Activated naive CD4-positive, alpha-beta T cell treated with anti-CD3 and anti-CD28 coated beads, Interleukin-2, amount 10 ng/mL, durations not matched to agents 7 days and 5 days (primary cell): ENCODE measurements around the gene DAAM1.

Source experiments
- CTCF ChIA-PET: fragments of 350-600 bp; sonication (Branson Sonifier 250); formaldehyde crosslinking; loops from one replicate; lab custom pipeline; 2021; ENCODE audit warnings: antibody characterized with exemption; lab: Charles Lee
- DNase-seq: peaks from one replicate; pipeline ENCODE4 v3.0.0-alpha.2; 2020
- H3K27ac Mint-ChIP-seq: one replicate; pipeline ENCODE4 v1.8.0; 2021; ENCODE audit warnings: mild to moderate bottlenecking, moderate library complexity, mixed read lengths
- H3K27me3 Mint-ChIP-seq: one replicate; pipeline ENCODE4 v1.8.0; 2021; ENCODE audit warnings: mild to moderate bottlenecking, mixed read lengths
- H3K36me3 Mint-ChIP-seq: one replicate; pipeline ENCODE4 v1.8.0; 2021; ENCODE audit warnings: mixed read lengths
- H3K4me1 Mint-ChIP-seq: one replicate; pipeline ENCODE4 v1.8.0; 2021; ENCODE audit warnings: mixed read lengths
- H3K4me3 Mint-ChIP-seq: one replicate; pipeline ENCODE4 v1.8.0; 2021; ENCODE audit warnings: mild to moderate bottlenecking, moderate library complexity, mixed read lengths
- H3K9me3 Mint-ChIP-seq: one replicate; pipeline ENCODE4 v1.8.0; 2021; ENCODE audit warnings: mixed read lengths

The DAAM1 gene

DNA sequence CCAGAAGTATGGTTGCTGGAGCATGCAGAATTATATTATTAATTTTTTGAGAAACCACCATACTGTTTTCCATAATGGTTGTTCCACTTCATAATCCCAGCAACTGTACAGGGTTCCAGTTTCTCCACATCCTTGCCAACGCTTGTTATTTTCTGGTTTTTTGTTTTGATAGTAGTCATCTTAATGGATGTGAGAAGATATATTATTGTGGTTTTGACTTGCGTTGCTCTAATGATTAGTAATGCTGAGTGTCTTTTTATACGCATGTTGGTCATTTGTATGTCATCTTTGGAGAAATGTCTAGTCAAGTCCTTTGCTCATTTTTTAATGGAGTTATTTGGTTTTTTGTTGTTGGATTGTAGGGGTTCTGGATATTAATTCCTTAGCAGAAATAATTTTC, 58.1 kb downstream of the DAAM1 start:
- Mint-ChIP-seq H3K27me3 (no peaks in the 10 kb centered on the region), H3K27ac (no peak overlapping the region), H3K36me3 (no peaks in the 10 kb centered on the region), H3K4me1 (peaks cover 8% of the 10 kb centered on the region), H3K4me3 (no peak overlapping the region), H3K9me3 (no peaks in the 10 kb centered on the region)
- no peak for DNase-seq
- CTCF ChIA-PET, result no interaction called here

DNA sequence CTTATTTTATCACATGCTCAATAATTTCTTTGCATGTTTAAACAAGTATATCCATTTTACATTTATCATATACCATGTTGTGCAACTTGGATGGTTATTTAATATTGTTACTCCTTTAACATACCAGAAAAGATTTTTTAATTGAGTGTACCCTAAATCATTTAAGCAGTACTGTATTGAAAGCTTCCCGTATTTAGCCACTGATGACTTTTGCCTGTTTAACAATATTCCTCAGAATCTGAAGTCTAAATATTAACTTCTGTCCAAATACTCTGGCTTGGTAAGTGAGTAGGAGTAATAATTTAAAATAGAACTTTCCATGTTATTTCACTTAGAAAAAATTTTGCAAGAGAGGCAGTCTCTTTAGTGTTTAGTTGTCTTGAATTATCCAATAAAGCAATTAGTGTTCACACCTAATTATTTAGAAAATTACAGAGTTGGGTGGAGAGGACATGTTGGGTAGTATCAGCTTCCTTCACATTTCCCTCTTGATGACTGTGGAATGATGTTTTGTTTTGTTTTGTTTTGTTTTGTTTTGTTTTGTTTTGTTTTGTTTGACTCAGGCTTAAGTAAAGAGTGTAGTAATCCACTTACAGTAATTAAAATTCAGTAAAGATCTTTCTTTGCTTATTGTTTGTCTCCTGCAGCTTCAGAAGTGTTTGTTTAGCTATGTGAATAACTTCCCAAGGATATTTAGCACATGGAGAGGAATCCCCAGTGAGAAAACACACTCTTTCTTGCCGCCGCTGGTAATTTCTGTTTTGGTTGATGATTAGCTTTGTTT, 59.5 kb downstream of the DAAM1 start:
- Mint-ChIP-seq H3K27ac (no peak overlapping the region), H3K4me1 (peaks cover 8% of the 10 kb centered on the region), H3K9me3 (no peaks in the 10 kb centered on the region), H3K4me3 (no peak overlapping the region), H3K36me3 (no peaks in the 10 kb centered on the region), H3K27me3 (no peaks in the 10 kb centered on the region)
- no peak for DNase-seq
- CTCF ChIA-PET, result no interaction called here

DNA sequence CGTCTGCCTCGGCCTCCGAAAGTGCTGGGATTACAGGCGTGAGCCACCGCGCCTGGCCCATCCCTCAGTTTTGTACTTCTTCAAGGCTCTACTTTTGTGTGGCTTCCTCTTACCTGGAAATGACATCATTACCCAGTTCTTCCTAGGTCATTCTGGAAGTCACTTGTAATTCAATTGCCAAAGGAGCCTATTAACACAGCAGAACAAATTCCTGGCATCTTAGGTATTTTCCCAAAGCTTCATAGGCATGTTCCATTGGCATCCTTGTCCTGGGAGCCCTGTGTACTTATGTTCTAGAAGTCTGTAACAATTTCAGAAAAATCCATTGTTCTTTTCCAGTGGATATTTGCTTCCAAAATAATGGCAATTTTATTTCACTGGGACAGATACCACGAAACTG, 60.6 kb downstream of the DAAM1 start:
- no peak overlapping the region for H3K4me3 Mint-ChIP-seq
- CTCF ChIA-PET, result no interaction called here
- H3K9me3 Mint-ChIP-seq, result no peaks in the 10 kb centered on the region
- H3K27ac Mint-ChIP-seq, result no peak overlapping the region
- H3K4me1 Mint-ChIP-seq, result peaks cover 8% of the 10 kb centered on the region
- H3K27me3 Mint-ChIP-seq, result no peaks in the 10 kb centered on the region
- DNase-seq, result no peak
- no peaks in the 10 kb centered on the region for H3K36me3 Mint-ChIP-seq

DNA sequence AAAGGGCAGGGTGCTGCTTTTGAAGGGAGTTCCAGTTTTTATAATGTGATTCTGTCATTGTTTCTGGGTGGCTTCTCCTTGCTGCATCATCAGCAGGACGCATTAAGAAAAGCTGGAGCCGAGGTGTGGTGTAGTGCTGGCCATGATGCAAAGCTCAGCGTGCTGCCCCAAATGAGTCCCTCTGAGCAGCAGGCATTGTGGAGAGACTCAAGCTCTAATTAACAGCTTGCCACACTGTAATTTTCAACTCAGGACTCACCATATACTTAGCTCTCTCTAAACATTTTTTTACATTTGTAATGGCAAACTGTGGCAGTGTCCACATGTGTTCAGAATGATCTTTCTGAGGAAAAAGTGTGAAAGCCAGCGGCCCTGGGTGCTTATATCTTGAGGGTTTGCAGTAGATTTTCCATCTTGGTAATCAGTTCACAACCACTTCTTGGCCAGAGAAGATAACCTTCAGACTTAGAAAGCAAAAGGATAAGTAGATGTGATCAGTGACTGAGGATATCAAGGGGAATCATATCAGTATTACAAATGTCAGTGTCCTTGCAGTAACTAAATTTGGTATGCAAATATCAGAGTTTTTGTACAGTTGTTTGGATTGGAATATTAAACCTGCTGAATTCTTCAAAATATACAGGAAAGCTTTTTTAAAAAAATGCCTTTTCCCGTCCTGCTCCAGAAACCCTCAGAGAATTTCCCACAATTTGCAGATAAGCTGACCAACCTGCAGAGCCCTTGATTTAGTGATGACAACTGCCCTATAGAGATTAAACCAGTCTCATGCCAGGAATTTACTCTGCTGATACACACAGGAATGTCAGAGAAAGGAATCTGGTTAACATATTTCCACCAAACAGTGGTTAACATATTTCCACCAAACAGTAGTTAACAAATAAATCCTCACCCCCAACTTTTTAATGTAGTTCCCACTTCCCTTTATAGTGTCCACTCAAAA, 63.6 kb downstream of the DAAM1 start:
- no peak overlapping the region for H3K27ac Mint-ChIP-seq
- no peaks in the 10 kb centered on the region for H3K9me3 Mint-ChIP-seq
- no peaks in the 10 kb centered on the region for H3K27me3 Mint-ChIP-seq
- no peak overlapping the region for H3K4me3 Mint-ChIP-seq
- no peaks in the 10 kb centered on the region for H3K4me1 Mint-ChIP-seq
- CTCF ChIA-PET, result no interaction called here
- no peaks in the 10 kb centered on the region for H3K36me3 Mint-ChIP-seq
- DNase-seq, result no peak

DNA sequence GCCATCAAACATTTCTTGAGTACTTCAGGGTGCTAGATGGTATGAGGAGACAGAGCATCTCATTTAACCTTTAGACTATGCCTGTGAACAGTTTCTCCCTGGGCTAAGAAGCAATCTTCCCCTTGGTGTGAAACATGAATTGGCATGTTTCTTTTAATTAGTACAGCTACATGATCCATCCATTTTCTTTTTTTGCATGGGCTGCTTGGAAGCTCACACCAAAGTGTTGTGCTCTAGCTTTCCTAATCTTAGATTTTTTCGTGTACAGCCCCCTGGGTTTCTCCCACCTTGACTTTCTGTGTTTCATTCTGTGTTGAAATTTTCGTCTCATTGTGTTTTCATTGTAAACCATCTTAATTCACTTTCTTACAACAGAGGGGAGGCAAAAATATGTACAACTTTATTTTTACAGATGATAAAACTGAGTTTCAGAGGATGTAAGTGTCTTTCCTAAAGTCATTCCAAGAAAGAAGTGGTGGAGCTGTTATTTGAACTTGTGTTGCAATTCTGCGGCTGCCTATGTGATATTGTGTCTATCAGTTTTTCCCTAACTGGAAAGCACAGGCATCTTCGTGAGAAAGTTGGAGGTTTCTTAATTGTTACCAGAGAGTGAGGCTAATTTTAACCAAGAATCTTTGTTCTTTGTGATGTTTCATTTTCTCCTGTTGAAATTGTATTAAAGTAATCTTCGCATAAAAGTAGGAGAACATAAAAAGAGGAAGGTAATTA, 64.5 kb downstream of the DAAM1 start:
- CTCF ChIA-PET, result no interaction called here
- H3K27me3 Mint-ChIP-seq, result no peaks in the 10 kb centered on the region
- no peak overlapping the region for H3K27ac Mint-ChIP-seq
- H3K4me1 Mint-ChIP-seq, result no peaks in the 10 kb centered on the region
- no peak for DNase-seq
- no peak overlapping the region for H3K4me3 Mint-ChIP-seq
- H3K36me3 Mint-ChIP-seq, result no peaks in the 10 kb centered on the region
- H3K9me3 Mint-ChIP-seq, result no peaks in the 10 kb centered on the region

DNA sequence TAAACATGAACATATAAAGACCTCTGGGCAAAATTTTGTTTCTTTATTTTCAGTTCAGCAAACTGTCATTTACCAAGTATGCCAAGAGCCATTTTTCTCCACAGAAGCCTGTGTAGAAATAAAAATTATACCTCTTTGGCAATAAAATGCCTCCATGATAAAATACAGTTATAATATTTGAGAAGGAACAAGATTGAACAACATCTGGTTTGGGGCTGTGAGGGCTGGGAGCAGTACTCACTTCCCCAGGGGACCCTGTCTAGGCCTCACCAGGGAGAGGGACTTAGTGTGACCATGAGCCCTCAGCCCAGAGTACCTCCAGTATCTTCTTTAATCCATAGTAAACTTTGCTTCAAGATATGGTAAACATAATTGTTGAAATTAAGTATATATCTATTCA, 65.1 kb downstream of the DAAM1 start:
- Mint-ChIP-seq H3K4me1 (no peaks in the 10 kb centered on the region), H3K27me3 (no peaks in the 10 kb centered on the region), H3K27ac (no peak overlapping the region), H3K9me3 (no peaks in the 10 kb centered on the region), H3K4me3 (no peak overlapping the region), H3K36me3 (no peaks in the 10 kb centered on the region)
- CTCF ChIA-PET, result no interaction called here
- DNase-seq, result no peak

DNA sequence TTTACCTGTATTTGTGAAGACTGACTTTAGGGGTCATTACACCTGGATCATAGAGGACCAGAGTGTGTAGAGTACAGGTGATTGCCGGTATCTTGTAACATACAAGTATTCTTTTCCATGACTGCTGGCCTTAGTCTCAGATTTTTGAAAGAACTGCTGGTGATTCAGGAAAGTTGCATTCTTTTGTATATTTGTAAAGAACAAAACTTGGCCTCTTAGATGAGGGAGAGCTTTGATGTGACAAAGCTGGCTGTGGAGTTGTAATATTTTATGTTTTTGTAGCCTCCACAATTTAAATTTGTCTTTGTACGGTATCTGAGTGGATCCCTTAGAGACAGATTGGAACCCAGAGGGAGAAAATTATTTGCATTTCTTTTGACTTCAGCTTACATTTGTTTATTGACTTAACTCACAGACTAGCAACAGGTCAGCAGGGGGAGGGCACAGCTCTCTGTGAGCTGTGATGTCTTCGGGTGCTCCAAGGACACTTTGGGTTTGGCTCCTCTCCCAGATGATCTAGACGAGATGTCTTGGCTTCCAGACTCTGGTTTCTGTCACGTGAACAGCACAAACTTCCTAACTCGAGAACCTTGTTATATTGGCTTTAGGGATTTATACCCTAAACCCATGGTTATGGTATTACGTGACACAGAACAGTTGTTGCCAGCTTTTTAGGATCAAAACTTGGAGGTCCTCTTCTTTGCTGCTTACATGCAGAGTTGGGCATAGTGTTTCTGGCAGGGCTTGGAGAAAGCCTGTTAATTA, 65.9 kb downstream of the DAAM1 start:
- Mint-ChIP-seq H3K27ac (no peak overlapping the region), H3K4me1 (no peaks in the 10 kb centered on the region), H3K4me3 (no peak overlapping the region), H3K9me3 (no peaks in the 10 kb centered on the region), H3K36me3 (no peaks in the 10 kb centered on the region), H3K27me3 (no peaks in the 10 kb centered on the region)
- no peak for DNase-seq
- CTCF ChIA-PET, result no interaction called here

DNA sequence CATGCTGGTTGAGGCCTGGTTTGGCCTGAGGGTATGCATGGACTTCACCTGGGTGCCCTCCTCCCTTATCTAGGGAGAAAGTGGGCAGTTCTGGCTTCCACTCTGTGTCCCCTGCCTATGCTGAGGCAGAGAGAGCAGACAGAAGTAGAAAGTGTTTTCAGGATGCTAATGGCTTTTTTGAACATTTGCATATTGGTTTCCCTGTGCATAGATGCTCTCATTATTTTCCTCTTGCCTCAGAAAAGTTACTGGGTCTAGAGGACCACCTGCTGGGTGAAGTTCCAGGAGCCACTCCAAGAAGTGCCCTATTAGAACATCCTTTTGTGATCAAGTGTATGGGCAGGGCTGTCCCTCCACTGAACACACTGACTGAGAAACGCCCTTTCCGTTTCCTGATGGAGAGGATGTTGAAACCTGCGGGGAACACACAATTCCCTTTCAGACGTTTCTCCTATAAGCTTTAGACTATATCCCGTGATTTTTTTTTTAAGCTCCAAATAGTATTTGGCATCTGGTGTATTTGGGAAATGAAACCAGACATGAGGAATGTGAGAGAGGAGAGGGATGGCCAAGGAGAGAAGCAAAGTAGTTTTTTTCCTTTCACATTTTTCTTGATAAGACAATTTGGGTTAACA, 66.6 kb downstream of the DAAM1 start:
- H3K27me3 Mint-ChIP-seq, result no peaks in the 10 kb centered on the region
- no peaks in the 10 kb centered on the region for H3K4me1 Mint-ChIP-seq
- CTCF ChIA-PET, result no interaction called here
- H3K27ac Mint-ChIP-seq, result no peak overlapping the region
- no peak for DNase-seq
- H3K9me3 Mint-ChIP-seq, result no peaks in the 10 kb centered on the region
- no peak overlapping the region for H3K4me3 Mint-ChIP-seq
- H3K36me3 Mint-ChIP-seq, result no peaks in the 10 kb centered on the region

DNA sequence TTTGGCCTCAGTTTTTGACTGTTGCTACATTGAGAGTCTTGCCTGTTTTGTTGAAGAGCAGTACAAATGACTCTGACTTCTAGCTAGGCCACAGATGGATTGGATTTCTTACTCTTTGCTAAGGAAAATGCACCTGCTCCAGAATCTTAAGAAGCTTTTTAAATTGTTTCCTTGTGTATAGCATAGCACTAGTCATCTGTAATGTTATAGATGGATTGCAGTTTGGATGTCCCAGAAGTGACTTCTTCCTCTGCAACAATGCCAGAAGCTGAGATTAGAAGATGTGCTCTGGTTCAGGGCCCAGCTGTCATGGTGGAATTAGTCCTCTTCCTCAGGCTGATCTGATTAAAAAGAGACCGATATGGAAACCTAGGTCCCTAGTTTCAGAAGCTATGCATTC, 67.9 kb downstream of the DAAM1 start:
- H3K27ac Mint-ChIP-seq, result no peak overlapping the region
- no peaks in the 10 kb centered on the region for H3K36me3 Mint-ChIP-seq
- CTCF ChIA-PET, result no interaction called here
- H3K4me3 Mint-ChIP-seq, result no peak overlapping the region
- DNase-seq, result no peak
- H3K9me3 Mint-ChIP-seq, result no peaks in the 10 kb centered on the region
- H3K27me3 Mint-ChIP-seq, result no peaks in the 10 kb centered on the region
- H3K4me1 Mint-ChIP-seq, result no peaks in the 10 kb centered on the region

DNA sequence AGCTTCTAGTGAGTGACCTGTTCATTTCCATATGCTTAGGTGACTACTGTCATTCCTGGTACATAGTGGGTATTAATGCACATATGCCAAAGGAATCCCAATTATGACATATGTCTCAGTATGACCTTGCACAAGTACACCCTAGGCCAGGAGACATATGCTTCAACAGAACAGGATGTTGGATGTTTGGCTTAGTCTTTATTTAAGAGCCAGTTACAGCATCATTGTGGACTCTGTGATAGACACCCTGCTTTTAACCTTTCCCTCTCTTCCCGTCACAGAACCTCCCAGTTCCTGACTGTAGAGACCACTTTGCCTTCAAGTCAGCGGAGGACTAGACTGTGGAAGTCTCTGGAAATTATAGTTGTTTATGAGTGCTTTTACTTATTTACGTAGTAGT, 72.9 kb downstream of the DAAM1 start:
- CTCF ChIA-PET, result no interaction called here
- H3K27ac Mint-ChIP-seq, result no peak overlapping the region
- no peak overlapping the region for H3K4me3 Mint-ChIP-seq
- no peaks in the 10 kb centered on the region for H3K27me3 Mint-ChIP-seq
- peaks cover 14% of the 10 kb centered on the region for H3K4me1 Mint-ChIP-seq
- DNase-seq, result no peak
- peaks cover 14% of the 10 kb centered on the region for H3K36me3 Mint-ChIP-seq
- H3K9me3 Mint-ChIP-seq, result no peaks in the 10 kb centered on the region

DNA sequence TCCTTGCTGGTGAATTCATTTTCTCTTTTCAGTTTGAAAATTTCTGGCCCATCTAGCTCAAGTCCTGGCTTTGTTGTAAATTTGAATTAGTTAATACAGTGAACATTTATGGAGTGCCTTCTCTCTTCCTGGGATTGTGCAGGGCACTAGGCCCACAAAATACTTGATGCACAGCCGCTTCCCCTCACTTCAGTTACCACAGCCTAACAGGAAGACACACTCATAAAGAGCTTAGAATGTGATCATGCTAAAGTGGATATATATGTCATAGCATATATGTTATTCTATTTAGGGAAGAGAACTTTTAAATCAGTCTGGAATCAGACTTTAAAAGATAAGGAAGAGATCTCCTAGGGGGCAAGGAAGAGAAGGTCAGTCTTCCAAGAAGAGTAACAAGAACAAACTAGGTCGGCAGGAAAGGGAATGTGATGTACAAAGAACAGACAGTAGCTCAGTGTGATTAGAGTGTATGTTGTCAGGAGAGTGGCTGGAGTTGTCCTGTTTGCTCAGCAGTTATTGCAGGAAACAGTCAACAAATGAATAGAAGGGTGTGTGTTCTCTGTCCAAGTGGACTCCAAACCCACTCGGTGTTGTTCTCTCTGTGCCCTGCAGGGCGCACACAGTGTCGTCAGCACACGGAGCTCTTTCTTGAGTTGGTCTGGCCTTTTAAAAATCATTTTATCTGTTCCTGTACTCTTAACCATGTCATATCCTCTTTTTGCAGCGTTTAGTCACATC, 74.4 kb downstream of the DAAM1 start:
- CTCF ChIA-PET, result no interaction called here
- peak overlapping the region; percentile 28 for H3K27ac Mint-ChIP-seq
- peaks cover 14% of the 10 kb centered on the region for H3K36me3 Mint-ChIP-seq
- no peak for DNase-seq
- H3K27me3 Mint-ChIP-seq, result no peaks in the 10 kb centered on the region
- no peak overlapping the region for H3K4me3 Mint-ChIP-seq
- peaks cover 17% of the 10 kb centered on the region for H3K4me1 Mint-ChIP-seq
- H3K9me3 Mint-ChIP-seq, result no peaks in the 10 kb centered on the region

DNA sequence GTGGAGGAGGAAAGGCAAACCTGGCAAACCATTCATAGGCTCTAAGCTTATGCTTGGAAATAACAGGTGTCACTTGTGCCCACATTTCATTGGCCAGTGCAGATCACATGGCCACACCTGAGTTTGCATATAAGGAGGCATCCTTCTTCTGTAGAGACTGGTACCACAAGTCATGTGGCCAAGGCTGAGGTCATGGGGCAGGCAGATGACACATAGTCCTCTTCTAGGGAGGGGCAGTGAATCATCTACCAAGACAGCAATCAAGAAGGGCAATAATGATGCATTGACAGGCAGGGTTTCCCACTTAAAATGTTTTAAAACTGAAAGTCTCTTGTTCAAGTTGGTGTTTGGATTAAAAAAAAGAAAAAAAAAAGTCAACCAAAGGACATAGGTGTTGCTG, 77.3 kb downstream of the DAAM1 start:
- H3K27ac Mint-ChIP-seq, result peak overlapping the region; percentile 38

DNA sequence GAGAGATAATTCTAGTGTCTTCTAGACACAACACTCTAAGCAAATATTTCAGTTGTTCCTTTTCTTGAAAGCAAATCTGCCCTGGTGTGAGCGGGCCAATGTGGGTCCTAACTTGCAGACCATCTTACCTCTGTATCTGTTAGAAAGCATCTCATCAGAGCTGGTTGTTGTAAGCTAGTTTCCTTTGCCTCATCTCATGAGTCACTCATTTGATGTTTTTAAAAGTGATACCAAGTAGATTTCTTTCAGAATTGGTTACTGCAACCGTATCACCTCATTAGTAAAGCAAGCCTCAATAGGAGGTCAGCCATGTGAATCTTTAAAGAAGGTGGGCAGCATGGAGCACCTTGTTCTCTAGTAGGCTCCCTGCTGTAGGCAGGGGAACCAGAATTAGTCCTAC, 78.6 kb downstream of the DAAM1 start:
- Mint-ChIP-seq H3K4me1 (peaks cover 17% of the 10 kb centered on the region), H3K27ac (no peak overlapping the region), H3K9me3 (no peaks in the 10 kb centered on the region), H3K36me3 (peaks cover 23% of the 10 kb centered on the region), H3K4me3 (no peak overlapping the region), H3K27me3 (no peaks in the 10 kb centered on the region)
- no peak for DNase-seq
- CTCF ChIA-PET, result no interaction called here

More for the DNA sequence above, 77.3 kb downstream of the DAAM1 start:
- Mint-ChIP-seq H3K36me3 (peaks cover 23% of the 10 kb centered on the region), H3K4me3 (no peak overlapping the region), H3K4me1 (peaks cover 17% of the 10 kb centered on the region), H3K27me3 (no peaks in the 10 kb centered on the region), H3K9me3 (no peaks in the 10 kb centered on the region)
- CTCF ChIA-PET, result no interaction called here
- peak; percentile 45 for DNase-seq
